Mammary epithelial cell (primary cell): Measurements from ENCODE around the gene PRAMEF6.
"Not testable (repeated sequence)": the region's sequence is repeated elsewhere in the genome, so short reads cannot be mapped to it uniquely, and the experiment has no call there.

Source experiments
- CTCF ChIP-seq, 2 donors: IDR thresholded peaks in 1 of 2; conservative IDR thresholded peaks in 1 of 2; 2 replicates each; pipeline ENCODE4 v1.5.1; 2011 to 2012; ENCODE audit warnings: inconsistent platforms in 2 of 2, low read length in 2 of 2, mild to moderate bottlenecking in 2 of 2, control low read depth in 1 of 2, low read depth in 1 of 2; ENCODE audit not compliant: insufficient read depth in 1 of 2; ENCODE audit errors: extremely low read depth in 1 of 2
- EZH2 ChIP-seq: IDR thresholded peaks from 2 replicates; pipeline ENCODE4 v1.6.1; 2012; ENCODE audit warnings: low read length, inconsistent platforms, borderline replicate concordance

GRCh38 chr1:12898170-12898569 lies 49.2 kb downstream of the PRAMEF6 start, which contains the start of gene PRAMEF10:
- TF ChIP-seq EZH2; CTCF (conservative IDR thresholded peaks at IDR 0.05 in 1 of 2, IDR thresholded peaks at IDR 0.05 in 1 of 2; ENCODE audit: extremely low read depth in 1 of 2, insufficient read depth in 1 of 2, low read depth in 1 of 2, low read length in 2 of 2): not testable (repeated sequence)
